Non-pigmented ciliary epithelial cell (primary cell): ENCODE data around the gene HDGF.

Experiments used
- DNase-seq: peaks from one replicate; pipeline ENCODE4 v3.0.0-alpha.2; 2010; ENCODE audit warnings: low read depth

HDGF gene

DNA sequence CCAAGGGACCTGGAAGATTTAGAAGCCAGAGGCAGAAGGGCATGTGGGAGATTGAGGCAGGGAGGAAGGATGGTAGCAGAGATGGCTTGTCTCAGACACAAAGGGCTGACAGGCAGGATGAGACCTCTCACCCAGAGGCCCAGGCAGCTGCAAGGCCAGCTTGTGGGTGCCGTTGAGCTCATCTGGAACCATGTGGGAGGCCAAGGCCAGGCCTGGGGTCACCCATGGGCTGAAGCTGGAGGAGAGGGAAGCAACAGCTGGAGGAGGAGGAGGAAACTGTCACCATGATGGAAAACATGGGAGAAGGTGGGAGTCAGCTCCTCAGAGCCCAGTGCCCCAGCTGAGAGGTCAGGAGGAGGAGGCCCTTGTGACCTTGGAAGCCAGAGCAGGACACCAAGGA is 52.5 kb downstream of the HDGF start:
- DNase-seq: no peak

DNA sequence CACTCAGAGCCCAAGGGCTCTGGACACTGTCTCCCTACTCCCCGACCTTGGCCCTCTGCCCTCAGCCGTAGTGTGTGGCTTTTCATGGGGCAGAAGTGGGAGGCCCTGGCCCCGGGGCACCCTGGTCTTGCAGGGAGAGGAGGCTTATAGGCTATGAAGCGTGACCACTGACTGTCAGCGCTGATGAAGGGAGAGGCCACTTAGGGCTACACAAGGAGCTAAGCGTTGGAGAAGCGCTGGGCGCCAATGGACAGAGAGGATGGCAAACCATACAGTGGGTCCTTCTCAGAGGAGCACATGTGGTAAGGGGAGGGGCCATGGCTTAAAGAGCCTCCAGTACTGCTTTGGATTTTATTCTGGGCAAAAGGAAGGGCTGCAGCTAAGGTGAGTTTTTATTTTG is 54.0 kb downstream of the HDGF start:
- no peak for DNase-seq

DNA sequence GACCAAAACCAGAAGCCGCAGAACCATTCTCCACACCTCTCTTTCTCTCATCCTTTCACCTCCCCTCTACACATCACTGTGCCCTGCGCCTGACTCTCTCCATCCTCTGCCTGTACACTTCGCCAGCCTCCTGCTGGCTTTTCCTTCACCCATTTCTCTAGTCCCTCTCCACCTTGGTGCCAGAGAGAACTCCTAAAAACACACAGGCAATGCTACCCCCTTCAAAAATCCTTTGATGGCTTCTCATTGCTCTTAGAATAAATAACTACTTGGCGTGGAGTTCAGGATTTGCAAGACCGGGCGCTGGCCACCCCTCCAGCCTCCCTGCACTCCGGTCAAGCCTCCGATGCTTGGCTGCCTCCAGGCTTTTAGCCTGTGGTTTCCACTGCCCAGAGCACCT is 54.7 kb downstream of the HDGF start:
- no peak for DNase-seq

DNA sequence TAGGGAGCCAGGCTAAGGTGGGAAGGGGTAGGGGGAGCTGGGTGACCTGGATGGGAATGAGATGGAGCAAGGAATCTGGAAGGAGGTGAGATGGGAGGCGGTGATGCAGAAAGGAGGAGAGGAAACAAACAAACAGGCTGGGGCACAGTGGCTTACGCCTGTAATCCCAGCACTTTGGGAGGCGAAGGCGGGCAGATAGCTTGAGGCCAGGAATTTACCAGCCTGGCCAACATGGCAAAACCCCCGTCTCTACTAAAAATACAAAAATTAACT is 56.8 kb downstream of the HDGF start:
- DNase-seq: no peak

DNA sequence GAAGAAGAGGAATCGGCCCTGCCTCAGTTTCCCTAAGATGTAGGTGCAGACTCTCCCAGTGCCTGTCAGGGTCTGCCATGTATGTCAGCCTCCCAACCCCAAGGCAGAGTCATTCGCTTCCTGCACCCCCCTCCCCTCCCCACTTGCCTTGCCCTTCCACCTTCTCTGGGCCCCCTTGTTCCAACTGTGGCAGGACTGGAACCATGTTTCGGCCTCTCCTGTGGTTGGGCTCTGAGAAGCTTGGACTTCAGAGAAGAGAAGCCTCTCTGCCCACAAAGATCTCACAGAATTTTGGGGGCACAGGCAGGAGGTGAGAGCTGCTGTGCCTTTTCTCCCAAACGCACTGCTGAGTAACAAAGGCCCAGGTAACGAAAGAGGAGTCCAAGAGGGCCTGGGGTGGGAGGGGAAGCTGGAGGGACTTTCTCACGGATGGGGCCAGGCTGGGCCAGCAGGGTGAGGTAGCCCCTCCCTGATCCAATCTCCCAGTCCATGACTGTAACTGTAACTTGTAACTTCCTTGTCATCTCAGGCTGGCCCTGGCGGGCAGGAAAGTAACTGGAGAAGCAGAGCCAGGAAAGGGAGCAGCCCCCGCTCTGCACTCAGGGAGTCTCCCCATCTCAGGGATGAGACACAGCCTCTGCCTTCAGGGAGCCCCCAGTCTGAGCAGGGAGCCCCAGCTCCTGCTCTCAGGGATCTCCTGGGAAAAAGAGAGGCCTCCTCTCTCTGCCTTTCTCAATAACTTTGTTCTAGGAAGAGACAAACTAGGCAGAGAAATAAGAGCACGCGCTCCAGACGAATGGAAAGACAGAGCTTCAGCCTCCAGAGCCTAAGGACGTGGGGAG is 57.4 kb downstream of the HDGF start:
- DNase-seq: no peak

DNA sequence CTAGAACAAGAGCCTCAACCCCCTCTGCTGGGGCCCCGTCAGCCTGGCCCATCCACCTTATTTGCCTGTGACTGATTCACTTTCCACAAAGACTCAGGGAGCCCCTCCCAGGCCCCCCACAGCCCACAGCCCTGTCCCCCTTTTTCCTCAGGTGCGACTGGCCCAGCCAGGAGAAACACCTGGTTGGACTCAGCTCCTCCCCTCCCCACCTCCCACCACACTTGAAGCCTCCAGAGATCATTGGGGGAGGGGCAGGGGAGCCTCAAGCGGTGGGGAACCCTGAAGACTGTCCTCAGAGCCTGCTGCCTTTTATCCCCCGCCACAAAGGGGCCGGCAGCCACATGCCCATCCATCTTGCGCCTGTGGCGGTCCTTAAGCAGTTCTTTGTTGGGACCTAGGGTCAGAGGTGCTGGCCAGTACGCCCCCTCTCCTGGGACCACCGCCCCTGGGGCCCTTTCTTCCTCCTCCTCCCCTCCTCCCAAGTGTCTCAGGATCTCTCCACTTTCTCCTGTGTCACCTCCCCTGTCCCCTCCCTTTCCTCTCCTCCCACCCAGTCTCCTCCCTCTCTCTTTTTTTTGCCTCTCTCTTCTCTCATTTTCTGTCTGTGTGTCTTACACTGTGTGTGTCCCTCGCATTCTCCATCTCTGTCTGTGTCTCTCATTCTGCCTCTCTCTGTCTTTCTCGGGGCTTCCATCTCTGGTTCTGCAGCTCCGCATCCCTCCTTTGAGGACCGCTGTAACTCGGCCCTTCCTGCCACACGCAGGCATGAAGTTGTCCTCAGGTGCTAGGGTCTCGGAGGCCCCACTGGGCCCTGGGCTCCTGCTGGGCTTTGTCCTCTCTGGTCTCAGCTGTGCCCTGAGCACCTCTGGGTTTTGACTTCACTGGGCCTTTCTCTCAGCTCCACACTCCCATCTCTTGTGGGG is 58.3 kb downstream of the HDGF start:
- DNase-seq: no peak

DNA sequence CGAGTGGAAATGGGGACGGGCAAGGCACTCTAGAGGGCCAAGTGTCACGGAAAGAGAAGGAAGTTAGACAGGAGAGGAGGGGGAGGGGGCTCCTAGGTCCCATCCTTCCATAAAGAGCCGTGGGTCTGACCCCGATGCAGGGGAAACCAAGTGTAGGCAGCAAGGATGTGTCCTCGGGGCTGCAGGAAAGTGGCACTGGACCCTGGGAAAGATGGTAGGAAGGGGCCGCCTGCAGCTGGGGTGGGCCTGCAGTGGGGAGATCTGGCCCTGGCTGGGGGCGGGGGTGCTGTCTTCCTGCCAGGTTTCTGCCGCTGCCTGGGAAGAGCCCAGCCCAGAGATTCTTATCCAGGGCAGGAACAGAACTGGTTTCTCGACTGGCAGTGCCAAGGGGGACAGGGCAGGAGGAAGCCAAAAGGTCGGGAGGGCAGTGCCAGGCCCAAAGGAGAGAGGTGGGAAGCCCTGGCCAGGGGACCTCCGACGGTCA is 59.0 kb downstream of the HDGF start:
- DNase-seq: no peak
